Liver (tissue), 3 donors: ENCODE data around the gene CLDN10.

ENCODE experiments used
- ATF3 ChIP-seq: IDR thresholded peaks from 2 replicates; pipeline ENCODE4 v1.6.1; 2016; ENCODE audit warnings: antibody characterized with exemption
- EGR1 ChIP-seq, 2 donors: IDR thresholded peaks; 2 replicates each; pipeline ENCODE4 v1.6.1; 2016 to 2018; ENCODE audit warnings: antibody characterized with exemption in 2 of 2, low read depth in 2 of 2
- GABPA ChIP-seq, 2 donors: IDR thresholded peaks in 1 of 2; conservative IDR thresholded peaks in 1 of 2; 2 replicates each; pipeline ENCODE4 v1.6.1; 2016; ENCODE audit warnings: antibody characterized with exemption in 2 of 2, mild to moderate bottlenecking in 1 of 2, moderate library complexity in 1 of 2
- HNF4A ChIP-seq, 2 donors: conservative IDR thresholded peaks; 2 replicates each; pipeline ENCODE4 v1.6.1; 2016; ENCODE audit warnings: antibody characterized with exemption in 2 of 2, mild to moderate bottlenecking in 2 of 2
- MAX ChIP-seq: IDR thresholded peaks from 2 replicates; pipeline ENCODE4 v1.6.1; 2016; ENCODE audit warnings: antibody characterized with exemption
- NR2F2 ChIP-seq: IDR thresholded peaks from 2 replicates; pipeline ENCODE4 v1.6.1; 2016; ENCODE audit warnings: antibody characterized with exemption
- RAD21 ChIP-seq, 2 donors: IDR thresholded peaks; 2 replicates each; pipeline ENCODE4 v1.6.1; 2016; ENCODE audit warnings: antibody characterized with exemption in 2 of 2, mild to moderate bottlenecking in 2 of 2
- REST ChIP-seq: IDR thresholded peaks from 2 replicates; pipeline ENCODE4 v1.6.1; 2016; ENCODE audit warnings: antibody characterized with exemption, mild to moderate bottlenecking
- RXRA ChIP-seq, 2 donors: IDR thresholded peaks; 2 replicates each; pipeline ENCODE4 v1.6.1; 2017 to 2018; ENCODE audit warnings: antibody characterized with exemption in 2 of 2, mild to moderate bottlenecking in 1 of 2
- SP1 ChIP-seq: IDR thresholded peaks from 2 replicates; pipeline ENCODE4 v1.6.1; 2018; ENCODE audit warnings: antibody characterized with exemption, mild to moderate bottlenecking
- TAF1 ChIP-seq: conservative IDR thresholded peaks from 2 replicates; pipeline ENCODE4 v1.6.1; 2016; ENCODE audit warnings: antibody characterized with exemption, mild to moderate bottlenecking
- YY1 ChIP-seq: IDR thresholded peaks from 2 replicates; pipeline ENCODE4 v1.6.1; 2016; ENCODE audit warnings: antibody characterized with exemption, mild to moderate bottlenecking
- TF ChIP-seq, protein P1 (sequence below): fragments of 150-350 bp; IDR thresholded peaks from 2 replicates; pipeline ENCODE4 v1.5.1; 2017; ENCODE audit warnings: improper control_type of control experiment, low read depth, low read length; ENCODE audit not compliant: missing input control
- TF ChIP-seq, protein P2 (sequence below): IDR thresholded peaks from 2 replicates; pipeline ENCODE4 v1.6.1; 2016; ENCODE audit warnings: antibody characterized with exemption
- donor health status: healthy.
- donor health status: healthy.

DNA sequence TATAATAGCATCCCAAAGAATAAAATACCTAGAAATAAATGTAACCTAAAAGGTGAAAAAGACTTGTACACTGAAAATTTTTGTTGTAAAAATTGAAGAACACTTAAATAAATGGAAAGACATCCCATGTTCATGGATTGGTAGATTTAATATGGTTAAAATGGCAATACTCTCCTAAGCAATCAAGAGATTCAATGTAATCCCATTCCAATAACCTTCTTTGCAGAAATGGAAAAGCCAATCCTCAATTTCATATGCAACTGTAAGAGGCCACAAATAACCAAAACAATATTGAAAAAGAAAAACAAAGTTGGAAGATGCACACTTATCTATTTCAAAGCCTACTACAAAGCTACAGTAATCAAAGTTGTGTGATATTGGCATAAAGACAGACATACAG is 74.2 kb downstream of the CLDN10 start:
- TF ChIP-seq RAD21 (IDR thresholded peaks at IDR 0.05), result no peak
- no peak for TF ChIP-seq MAX
- TF ChIP-seq REST, result no peak
- TF ChIP-seq, protein P1, sequence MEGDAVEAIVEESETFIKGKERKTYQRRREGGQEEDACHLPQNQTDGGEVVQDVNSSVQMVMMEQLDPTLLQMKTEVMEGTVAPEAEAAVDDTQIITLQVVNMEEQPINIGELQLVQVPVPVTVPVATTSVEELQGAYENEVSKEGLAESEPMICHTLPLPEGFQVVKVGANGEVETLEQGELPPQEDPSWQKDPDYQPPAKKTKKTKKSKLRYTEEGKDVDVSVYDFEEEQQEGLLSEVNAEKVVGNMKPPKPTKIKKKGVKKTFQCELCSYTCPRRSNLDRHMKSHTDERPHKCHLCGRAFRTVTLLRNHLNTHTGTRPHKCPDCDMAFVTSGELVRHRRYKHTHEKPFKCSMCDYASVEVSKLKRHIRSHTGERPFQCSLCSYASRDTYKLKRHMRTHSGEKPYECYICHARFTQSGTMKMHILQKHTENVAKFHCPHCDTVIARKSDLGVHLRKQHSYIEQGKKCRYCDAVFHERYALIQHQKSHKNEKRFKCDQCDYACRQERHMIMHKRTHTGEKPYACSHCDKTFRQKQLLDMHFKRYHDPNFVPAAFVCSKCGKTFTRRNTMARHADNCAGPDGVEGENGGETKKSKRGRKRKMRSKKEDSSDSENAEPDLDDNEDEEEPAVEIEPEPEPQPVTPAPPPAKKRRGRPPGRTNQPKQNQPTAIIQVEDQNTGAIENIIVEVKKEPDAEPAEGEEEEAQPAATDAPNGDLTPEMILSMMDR, result no peak
- TF ChIP-seq YY1, result no peak
- no peak for TF ChIP-seq TAF1
- TF ChIP-seq EGR1 (IDR thresholded peaks at IDR 0.05; ENCODE audit: low read depth in 2 of 2), result no peak
- no peak for TF ChIP-seq SP1
- TF ChIP-seq NR2F2, result no peak
- TF ChIP-seq RXRA (IDR thresholded peaks at IDR 0.05), result no peak
- TF ChIP-seq ATF3, result no peak
- TF ChIP-seq GABPA (IDR thresholded peaks at IDR 0.05 in 1 of 2, conservative IDR thresholded peaks at IDR 0.05 in 1 of 2), result no peak
- TF ChIP-seq, protein P2, sequence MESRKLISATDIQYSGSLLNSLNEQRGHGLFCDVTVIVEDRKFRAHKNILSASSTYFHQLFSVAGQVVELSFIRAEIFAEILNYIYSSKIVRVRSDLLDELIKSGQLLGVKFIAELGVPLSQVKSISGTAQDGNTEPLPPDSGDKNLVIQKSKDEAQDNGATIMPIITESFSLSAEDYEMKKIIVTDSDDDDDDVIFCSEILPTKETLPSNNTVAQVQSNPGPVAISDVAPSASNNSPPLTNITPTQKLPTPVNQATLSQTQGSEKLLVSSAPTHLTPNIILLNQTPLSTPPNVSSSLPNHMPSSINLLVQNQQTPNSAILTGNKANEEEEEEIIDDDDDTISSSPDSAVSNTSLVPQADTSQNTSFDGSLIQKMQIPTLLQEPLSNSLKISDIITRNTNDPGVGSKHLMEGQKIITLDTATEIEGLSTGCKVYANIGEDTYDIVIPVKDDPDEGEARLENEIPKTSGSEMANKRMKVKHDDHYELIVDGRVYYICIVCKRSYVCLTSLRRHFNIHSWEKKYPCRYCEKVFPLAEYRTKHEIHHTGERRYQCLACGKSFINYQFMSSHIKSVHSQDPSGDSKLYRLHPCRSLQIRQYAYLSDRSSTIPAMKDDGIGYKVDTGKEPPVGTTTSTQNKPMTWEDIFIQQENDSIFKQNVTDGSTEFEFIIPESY, result no peak
- TF ChIP-seq HNF4A (conservative IDR thresholded peaks at IDR 0.05), result no peak
